Measurements from ENCODE around the gene SHOC1.
"Not testable (repeated sequence)": the region's sequence is repeated elsewhere in the genome, so short reads cannot be mapped to it uniquely, and the experiment has no call there.

The SHOC1 gene

DNA sequence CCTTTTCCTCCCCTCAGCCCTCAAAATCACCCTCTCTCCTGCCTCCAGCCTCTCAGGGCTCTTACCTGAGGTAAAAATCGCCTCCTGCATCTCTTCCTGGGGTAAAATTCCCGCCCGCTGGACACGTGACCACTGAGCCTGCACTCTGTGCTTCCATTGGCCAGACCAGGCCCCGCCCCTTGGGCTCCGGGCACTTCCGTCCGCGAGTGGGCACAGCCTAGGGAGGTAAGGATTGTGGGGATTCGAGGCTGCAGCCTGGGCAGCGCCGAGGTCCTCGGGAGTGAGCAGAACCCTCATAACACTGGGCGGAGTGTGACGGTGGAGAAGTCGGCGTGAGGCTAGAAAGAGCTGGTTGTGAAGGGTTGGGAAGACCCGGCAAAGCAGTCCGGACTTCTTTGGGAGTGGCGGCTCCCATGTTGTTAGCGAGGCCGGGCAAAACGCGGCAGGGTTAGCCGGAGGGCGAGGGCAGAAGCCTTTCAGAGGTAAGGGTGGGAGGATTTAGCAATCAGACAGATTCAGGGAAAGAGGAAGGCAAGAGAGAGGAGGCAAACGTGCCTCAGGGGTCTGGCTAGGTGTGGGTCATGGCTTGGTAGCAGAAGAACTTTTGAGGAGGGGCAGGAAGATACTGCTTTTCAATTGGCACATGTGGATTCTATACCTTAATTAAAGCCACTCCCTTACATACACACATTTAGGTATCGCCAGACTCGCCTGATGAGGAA is at the start of gene SHOC1:
SHOC1 (minus strand) TSS at position 103 of the 722 bp plus-strand sequence. CDS start 3,519 bp downstream, outside the sequence.
- no peak for DNase-seq

DNA sequence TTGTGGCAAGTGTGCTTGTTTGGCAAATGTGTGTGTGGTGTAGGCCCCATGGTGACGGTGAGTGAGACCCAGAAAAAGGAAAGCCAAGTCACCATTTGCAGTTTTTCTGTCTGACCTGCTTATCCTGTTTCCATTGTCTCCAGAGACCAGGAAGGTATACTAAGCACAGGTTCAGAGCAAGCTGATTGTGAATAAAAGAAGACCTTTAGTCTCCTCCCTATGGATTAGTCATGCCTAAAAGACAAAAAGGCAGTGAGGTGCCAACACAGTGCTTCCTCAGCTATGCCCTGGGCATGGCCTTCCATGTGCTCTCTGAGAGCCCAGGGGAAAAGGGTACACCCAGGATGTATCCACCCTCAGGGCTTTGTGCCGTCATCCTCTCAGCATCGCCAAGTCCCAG is 49.2 kb upstream of the SHOC1 start:
- no peak for DNase-seq

DNA sequence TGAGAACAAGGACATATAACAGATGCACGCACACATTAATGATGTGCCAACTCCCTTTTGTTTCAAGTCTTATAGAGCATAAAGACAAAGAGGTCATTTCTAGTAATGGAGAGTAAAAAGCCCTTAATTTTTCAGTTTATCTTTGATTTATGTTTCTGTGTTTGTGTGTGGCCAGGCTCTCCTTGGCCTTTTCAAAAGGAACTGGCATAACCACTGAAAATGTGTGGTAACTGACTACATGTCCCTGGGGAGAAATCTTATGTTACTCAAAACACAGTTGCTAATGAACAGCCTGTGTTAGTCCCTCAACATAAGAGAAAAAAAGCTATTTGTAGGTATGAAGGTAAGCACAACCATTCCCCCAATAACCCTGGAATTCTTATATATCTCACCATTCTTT is 47.6 kb upstream of the SHOC1 start:
- DNase-seq: no peak

DNA sequence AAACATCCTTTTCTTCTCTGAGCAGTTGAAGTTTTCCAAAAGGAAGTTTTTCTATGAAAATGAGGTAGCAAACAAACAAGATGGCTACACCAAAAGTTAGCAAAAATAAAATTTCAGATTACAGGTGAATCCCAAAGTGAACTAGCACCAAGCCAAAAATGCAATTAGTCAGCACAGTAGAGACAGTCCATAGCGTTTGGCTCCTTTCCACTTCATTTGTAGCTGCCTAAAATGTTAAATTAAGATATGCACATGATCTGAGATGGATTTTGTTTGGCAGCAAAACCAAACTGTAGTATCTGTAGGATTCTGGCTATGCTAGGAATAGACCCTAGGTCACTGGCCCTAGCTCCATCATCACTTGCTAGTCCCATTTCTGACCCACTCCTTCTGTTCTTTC is 45.7 kb upstream of the SHOC1 start:
- DNase-seq: no peak

DNA sequence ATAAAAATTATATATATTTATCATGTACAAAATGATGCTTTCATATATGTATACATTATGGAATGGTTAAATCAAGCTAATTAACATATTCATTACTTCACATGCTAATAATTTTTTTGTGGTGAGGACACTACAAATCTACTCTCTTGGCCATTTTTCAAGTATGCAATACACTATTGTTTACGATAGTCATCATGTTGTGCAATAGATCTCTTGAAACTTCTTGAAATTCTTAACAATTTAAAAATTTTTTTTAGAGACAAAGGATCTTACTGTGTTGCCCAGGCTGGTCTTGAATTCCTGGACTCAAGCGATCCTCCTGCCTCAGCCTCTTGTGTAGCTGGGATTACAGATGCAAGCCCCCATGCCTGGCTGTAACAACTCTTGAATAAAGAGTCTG is 45.2 kb upstream of the SHOC1 start:
- no peak for DNase-seq

DNA sequence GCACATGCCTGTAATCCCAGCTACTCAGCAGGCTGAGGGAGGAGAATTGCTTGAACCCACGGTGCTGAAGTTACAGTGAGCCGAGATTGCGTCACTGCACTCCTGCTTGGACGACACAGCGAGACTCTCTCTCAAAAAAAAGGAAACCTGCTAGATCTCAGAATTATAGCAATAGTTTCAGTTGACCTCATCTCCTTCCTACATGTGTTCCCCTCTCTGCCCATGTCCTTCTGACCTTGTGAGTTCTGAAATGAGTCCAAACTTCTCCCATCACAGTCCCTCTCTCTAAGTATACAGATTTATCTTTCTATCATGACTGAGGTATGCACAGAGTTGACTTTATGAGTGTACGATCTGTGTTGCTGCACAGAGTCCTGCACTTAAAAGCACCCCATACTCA is 44.6 kb upstream of the SHOC1 start:
- DNase-seq: no peak

DNA sequence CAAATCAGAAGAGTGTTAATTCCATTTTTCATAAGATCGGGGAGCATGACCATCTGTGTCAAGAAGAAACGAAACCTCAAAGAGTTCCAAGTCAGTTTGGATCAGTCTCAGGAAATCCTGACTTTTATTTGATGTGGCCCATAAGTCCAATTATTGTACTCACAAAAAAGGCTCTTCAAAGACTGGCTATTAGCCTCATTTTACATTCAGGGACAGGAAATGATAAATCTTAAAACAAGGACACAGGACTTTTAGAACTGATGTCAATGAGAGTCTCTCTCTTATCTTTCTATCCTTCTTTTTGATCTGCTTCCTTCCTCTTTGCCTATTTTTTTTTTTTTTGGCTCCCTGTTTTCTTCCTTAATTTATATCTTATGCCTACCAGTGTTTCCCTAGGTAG is 43.7 kb upstream of the SHOC1 start:
- DNase-seq: no peak

DNA sequence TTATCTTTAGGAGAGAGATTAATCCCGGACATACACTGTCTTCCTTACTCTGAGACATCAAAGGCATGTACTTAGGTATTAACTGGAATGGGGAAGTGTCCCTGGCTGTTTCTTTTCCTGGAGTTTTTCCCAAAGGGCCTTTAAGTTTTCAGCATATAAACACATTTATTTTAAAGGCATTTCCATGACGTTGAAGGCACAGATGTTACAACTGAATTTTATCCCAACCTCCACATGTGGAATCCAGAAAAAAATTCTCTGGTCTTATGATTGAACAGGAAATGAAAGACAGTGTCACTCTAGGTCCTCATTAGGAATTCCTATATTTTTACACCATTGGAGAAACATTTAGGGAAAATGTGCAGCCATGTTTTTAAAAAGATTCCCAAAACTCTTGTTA is 41.6 kb upstream of the SHOC1 start:
- DNase-seq: no peak

DNA sequence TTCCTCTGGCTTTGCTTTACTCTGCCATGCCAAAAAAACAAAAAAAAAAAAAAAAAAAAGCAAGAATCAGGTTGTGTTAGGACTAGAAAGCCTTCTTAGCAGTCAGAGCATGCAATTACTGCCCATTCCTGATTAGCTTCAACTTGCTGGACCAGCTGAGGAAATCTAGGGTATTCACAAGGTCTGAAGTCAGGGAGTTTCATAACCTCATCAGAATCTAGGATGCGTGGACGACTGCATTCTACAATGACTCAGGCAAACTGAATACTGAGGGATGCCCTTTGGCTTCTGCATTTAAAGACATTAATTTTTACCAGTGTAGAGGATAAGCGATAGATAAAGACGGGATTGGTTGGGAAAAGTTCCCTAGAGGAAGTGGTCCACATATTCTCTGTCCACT is 39.2 kb upstream of the SHOC1 start:
- no peak for DNase-seq

DNA sequence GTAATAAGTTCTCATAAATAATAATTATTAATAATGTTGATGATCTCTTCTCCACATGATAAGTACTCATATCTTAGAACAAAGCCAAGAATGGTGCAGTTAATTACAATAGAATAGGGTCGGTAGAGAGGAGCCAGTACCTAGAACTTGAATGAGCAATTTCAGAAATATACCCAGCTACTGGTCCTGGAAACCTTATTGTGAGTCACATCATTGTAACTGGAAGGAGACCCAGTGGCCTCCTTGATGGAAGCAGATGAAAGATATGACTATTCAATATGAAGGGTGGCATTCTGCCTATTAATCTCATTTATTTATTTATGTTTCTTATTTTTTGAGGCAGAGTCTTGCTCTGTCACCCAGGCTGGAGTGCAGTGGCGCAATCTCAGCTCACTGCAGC is 37.7 kb upstream of the SHOC1 start:
- no peak for DNase-seq

DNA sequence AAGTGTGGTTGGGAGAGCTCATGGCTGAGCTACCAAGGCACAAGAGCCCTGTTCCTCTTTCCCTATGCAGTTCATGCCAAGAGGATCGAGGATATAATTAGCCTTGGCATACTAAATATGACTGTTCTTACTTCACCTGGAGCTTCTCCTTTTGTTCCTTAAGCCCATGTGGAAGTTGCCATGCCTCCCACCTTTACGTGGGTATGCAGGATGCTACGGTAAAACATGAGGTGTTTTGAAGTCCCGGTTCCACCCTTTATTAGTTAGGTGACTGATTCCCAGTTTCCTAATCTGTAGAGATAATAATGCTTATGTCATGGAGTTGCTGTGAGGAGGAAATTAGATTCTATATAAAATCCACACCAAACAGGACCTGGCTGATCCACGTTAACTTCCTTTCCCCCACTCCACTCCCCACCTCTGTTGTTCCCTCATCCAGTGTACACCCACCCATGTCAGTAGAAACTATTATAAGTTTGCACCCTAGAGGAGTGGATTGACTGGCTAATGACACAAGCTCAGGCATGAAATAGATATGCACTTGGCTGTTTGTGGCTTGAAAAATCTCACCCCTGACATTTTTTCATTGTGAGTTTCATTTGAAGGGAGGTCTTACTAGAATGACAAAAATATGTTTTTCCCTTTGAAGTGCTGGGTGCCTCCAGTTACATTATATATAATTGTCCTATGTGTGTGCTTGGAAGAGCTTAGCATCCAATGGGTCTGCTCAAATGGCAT is 36.8 kb upstream of the SHOC1 start:
- no peak for DNase-seq

DNA sequence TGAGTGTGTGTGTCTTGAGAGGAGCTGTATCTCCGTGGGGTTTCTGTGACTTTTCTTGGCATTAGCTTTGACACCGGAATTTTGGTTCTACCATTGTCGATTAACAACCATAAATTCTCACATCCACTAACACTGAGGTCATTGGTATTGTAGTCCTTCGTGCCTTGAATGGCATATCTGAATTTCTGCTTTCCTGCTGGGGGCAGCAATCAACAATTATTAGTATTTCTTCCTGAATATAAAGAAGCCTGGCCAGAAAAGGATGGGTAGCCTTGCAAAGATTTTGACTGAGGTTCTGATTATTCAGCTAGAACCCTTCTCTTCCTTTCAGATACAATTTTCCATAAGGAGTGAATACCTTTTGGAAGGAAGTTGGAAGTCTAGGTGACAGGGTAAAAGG is 33.5 kb upstream of the SHOC1 start:
- peak; percentile 7 for DNase-seq

DNA sequence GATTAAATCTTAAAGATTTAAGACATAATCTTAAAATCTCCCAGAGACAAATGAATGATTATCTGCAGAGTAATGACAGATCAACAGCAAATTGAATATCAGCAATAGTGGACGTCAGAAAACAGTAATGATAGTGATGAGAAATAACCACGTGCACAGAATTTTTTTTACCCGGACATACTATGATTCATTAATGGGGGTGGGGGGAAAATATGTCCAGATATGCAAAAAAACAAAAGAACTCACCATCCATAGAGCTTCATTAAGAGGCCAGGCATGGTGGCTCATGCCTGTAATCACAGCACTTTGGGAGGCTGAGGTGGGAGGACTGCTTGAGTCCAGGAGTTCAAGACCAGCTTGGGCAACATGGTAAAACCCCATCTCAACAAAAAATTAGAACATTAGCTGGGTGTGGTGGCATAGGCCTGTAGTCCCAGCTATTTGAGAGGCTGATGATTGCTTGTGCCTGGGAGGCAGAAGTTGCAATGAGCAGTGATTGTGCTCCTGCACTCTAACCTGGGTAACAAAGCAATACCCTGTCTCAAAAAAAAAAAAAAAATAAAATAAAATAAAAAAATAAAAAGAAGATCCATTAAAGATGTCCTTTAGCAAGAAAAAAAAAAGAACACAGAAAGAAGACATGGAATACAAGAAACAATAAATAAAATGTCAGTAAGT is 30.9 kb upstream of the SHOC1 start:
- no peak for DNase-seq

DNA sequence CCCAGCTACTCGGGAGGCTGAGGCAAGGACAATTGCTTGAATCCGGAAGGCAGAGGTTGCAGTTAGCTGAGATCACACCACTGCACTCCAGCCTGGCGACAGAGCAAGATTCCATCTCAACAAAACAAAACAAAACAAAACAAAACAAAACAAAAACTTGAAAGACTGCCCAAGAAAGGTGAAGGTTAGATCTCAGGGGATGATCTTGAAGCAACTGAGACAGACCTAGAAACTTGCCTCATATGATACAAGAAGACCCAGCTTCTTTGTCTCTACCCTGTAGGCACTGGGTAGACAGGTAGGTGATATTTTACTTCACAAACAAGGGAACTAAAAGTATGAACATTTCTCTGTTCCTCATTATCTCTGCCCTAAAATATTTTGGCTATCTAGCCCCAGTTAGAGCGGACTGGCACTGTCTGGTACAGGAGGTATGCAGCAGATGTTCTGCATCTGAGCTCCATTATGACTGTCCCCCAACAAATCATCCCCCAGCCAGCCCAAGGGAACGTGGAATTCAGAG is 26.3 kb upstream of the SHOC1 start:
- no peak for DNase-seq

DNA sequence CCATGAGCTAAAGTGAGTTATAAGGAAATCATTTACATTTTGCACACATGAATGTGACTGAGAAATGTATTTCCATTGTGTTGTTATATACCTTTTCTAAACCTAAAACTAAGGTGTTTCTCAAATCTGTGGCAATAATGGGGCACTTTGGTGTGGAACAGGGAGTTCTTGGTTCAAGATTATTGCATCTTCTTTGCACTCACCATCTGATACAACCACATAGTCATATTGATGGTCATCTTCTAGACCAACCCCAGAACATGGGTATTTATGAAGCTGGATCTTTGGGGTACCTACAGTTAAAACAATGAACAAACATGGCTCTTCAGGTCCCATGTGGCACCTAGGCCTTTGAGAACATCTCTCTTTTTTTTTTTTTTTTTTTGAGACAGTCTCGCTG is 24.6 kb upstream of the SHOC1 start:
- DNase-seq: no peak

DNA sequence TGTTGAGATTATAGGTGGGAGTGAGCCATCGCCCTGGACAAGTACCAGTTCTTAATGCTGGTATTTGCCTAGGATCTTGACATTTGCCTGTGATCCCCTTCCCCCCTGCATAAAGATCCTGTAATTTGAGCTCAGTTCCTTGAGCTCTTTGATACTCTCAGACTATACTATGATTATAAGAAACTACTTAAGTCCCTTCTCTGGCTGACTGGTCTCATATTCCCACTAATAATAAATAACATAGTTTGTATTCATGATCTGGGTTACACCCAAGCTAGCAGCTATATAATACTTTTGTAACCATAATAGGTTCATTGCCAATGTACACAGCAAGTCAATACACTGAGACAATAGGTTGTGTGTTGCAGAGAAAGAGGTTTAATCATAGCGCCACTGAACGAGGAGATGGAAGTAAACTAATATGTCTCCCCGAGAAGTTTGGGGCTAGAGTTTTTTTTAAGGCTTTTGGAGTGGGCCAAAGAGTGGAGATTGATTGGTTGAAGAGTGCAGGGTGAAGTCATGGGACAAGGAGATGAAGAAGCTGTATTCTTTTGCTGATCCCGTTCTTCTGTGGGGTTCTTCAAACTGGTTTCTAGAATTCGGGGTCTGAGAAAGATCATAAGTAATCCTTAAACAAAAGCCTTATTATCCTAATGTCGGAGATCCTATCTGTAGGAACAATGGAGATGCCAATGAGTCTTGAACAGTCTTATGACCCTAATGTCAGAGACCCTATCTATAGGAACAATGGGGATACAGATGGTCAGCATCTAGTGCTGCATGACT is 20.7 kb upstream of the SHOC1 start:
- no peak for DNase-seq

DNA sequence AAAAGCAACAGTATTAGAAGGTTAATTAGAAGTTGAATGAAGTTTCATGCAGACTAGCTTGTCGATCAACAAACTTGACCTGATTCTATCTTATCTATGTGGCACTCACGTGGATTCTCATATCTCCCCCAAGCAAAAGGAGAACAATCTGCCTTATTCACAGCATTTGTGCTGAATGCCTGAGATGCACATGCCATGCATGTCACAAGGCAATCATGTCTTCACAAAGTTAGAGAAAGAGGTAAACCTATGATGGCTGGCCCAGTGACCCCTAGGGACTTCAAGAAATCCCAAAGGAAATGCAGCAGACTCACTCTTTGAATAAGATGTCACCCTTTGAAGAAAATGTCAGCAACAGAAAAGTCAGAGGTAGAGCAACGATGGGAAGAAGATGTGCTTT is 17.6 kb upstream of the SHOC1 start:
- DNase-seq: no peak

DNA sequence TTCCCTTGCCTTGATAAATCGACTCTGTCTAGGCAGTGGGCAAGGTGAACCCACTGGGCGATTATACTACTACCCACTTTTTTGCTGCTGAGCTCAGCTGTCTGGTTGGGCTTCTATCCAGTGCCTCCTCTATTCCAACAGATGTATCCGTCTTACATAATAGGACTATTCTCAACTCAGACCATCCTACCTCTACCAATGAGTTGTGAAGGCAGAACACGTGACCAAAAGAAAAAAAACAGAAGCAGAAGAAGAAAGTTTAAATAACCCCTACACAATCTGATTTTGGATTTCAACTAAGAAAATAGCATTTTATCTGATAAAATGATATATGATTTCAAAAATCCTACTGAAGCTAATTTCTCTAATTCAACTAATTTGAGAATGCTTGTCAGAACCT is 16.2 kb upstream of the SHOC1 start:
- DNase-seq: no peak

DNA sequence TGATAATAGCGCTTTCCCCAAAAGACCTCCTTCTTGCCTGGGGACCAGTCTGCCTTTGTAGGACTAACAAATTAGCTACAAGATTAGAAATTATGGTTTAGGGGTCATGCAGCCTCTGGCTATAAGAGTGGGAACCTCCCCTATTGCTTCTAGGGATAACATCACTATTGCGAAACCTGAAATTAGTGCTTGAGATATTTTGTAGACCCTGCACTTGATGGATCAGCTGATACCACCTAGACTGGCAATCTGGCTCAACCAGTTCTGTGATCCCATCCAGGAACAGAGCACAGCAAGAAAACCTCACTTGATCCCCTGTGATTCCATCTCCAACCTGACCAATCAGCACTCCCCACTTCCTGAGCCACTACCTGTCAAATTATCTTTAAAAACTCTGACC is 15.7 kb upstream of the SHOC1 start:
- DNase-seq: not testable (repeated sequence)

DNA sequence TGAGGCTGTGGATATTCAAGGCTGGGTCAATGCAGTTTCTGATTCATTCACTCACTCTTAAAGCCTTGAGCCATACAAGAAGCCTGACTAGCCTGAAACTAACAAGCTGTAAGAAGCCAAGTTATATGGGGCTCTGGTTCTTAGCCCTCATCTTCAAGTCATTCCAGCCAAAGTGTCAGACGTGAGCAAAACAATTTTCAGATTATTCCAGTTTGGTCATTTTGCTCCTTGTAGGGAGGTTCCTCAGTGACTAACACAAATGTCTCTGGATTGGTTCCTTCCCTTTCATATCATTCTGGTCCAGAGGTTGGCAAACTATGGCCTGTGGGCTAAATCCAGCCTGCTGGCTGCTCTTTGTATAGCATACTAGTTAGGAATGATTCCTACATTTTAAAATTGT is 12.5 kb upstream of the SHOC1 start:
- no peak for DNase-seq

DNA sequence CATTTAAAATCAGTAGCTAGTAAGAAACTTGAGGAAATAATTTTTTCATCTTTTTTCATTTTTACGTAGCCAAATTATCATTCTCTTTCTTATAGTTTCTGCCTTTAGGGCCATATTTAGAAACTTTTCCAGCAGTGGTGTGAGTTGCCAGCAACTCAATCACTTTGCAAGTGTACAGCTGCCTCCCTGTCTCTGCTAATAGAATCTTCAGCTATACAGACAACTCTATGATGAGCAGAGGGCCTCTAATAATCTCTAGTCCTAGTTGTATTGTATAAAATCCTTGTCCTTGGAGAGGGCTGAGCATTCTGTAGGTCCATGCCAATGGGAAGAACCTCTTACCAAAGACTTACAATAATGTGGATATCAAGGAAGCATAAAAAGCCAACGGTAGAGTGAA is 11.5 kb upstream of the SHOC1 start:
- DNase-seq: no peak

DNA sequence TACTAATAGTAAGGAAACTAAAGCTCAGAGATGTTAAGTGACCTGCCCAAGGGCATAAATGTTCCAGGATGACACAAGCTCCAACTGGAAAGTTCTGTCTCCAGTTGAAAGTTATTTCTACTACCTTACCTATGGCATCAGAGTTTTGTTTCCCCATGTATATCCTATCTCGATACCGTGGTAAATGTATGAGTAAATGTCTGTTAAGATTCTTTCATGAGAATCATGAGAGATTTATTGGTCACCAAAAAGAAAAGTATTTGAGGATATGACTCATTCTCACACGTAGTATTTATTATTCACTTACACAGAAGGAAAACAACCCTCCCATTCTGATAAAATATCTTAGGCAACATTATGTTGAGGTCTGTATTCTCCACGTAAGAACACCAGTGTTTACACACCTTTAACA is 11.1 kb upstream of the SHOC1 start:
- DNase-seq: no peak

DNA sequence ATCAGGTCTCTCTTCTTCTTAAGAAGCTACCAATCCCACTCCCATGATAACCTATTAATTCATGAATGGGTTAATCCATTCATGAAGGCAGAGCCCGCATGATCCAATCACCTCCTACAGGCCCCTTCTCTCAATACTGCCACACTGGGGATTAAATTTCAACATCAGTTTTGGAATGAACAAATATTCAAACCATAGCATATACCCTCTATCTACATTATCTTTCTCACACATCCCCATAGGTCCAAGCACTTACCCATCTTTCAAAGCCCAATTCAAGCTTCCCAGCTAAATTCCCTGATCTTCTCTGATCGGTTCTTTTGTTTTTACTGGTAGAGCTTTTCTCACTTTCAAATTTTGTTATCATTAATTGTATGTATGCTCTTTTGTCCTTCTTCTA is 10.5 kb upstream of the SHOC1 start:
- DNase-seq: no peak

Data from NCI-H1105 treated with DMSO at 0.1 percent for 48 hours (cell line).